OCI-LY1 (cell line): Measurements from ENCODE around the gene CCT8.

ENCODE experiments used
- H2AFZ ChIP-seq: fragments of 200-600 bp; sonication (generic), shearing (Covaris generic); 2 replicates; pipeline ENCODE4 v1.6.0; 2014; ENCODE audit warnings: antibody characterized with exemption, mild to moderate bottlenecking, low read length
- H3F3A ChIP-seq: fragments of 200-600 bp; sonication (generic), shearing (Covaris generic); 2 replicates; pipeline ENCODE4 v1.6.0; 2014; ENCODE audit warnings: mild to moderate bottlenecking, antibody characterized with exemption, low read length, moderate library complexity; ENCODE audit not compliant: insufficient read depth
- H3K27ac ChIP-seq: fragments of 200-600 bp; sonication (generic); 2 replicates; pipeline ENCODE4 v1.5.1; 2014; ENCODE audit warnings: low read length, mixed run types, mild to moderate bottlenecking, low read depth; ENCODE audit not compliant: poor library complexity, severe bottlenecking
- H3K27me3 ChIP-seq: fragments of 200-600 bp; sonication (generic); 2 replicates; pipeline ENCODE4 v1.6.0; 2014; ENCODE audit warnings: antibody characterized with exemption, mild to moderate bottlenecking, low read length, moderate library complexity; ENCODE audit not compliant: insufficient read depth
- H3K36me3 ChIP-seq: fragments of 200-600 bp; sonication (generic); 2 replicates; pipeline ENCODE4 v1.6.1; 2014; ENCODE audit warnings: mild to moderate bottlenecking, antibody characterized with exemption, low read length, moderate library complexity, mixed read lengths; ENCODE audit not compliant: insufficient read depth
- H3K4me1 ChIP-seq: fragments of 200-600 bp; sonication (generic); 2 replicates; pipeline ENCODE4 v1.5.1; 2014; ENCODE audit warnings: mild to moderate bottlenecking, low read length, moderate library complexity; ENCODE audit not compliant: insufficient read depth, severe bottlenecking
- H3K4me2 ChIP-seq: fragments of 200-600 bp; sonication (generic), shearing (Covaris generic); 2 replicates; pipeline ENCODE4 v1.6.1; 2014; ENCODE audit warnings: low read length
- H3K4me3 ChIP-seq: fragments of 200-600 bp; sonication (generic); 2 replicates; pipeline ENCODE4 v1.5.1; 2014; ENCODE audit warnings: low read length, low read depth, mild to moderate bottlenecking, mixed read lengths; ENCODE audit not compliant: poor library complexity, severe bottlenecking
- H3K79me2 ChIP-seq: fragments of 200-600 bp; shearing (Covaris generic); 2 replicates; pipeline ENCODE4 v1.6.1; 2016; ENCODE audit warnings: mixed run types, low read length, mixed read lengths; ENCODE audit not compliant: insufficient read depth
- H3K9ac ChIP-seq: fragments of 200-600 bp; sonication (generic), shearing (Covaris generic); 2 replicates; pipeline ENCODE4 v1.6.1; 2014; ENCODE audit warnings: mild to moderate bottlenecking, low read length, mixed read lengths
- H3K9me2 ChIP-seq: fragments of 200-600 bp; sonication (generic), shearing (Covaris generic); 2 replicates; pipeline ENCODE4 v1.6.1; 2014; ENCODE audit warnings: low read depth, mild to moderate bottlenecking, low read length, mixed read lengths
- H3K9me3 ChIP-seq: fragments of 200-600 bp; shearing (Covaris generic); 2 replicates; pipeline ENCODE4 v1.6.1; 2014; ENCODE audit warnings: low read length, mixed read lengths
- H4K20me1 ChIP-seq: fragments of 200-600 bp; sonication (generic), shearing (Covaris generic); 2 replicates; pipeline ENCODE4 v1.6.0; 2016; ENCODE audit warnings: mild to moderate bottlenecking, low read length; ENCODE audit not compliant: insufficient read depth
- EZH2 ChIP-seq: fragments of 200-600 bp; sonication (generic), shearing (Covaris generic); IDR thresholded peaks from 2 replicates; pipeline ENCODE4 v1.8.0; 2017; ENCODE audit warnings: borderline replicate concordance, mixed run types, mild to moderate bottlenecking, antibody characterized with exemption, low read length, moderate library complexity, mixed read lengths
- TF ChIP-seq, protein P1 (sequence below): fragments of 200-600 bp; sonication (generic), shearing (Covaris generic); IDR thresholded peaks from 2 replicates; pipeline ENCODE4 v1.5.1; 2017; ENCODE audit warnings: mild to moderate bottlenecking, antibody characterized with exemption, low read length, moderate library complexity, mixed read lengths

Gene CCT8

DNA sequence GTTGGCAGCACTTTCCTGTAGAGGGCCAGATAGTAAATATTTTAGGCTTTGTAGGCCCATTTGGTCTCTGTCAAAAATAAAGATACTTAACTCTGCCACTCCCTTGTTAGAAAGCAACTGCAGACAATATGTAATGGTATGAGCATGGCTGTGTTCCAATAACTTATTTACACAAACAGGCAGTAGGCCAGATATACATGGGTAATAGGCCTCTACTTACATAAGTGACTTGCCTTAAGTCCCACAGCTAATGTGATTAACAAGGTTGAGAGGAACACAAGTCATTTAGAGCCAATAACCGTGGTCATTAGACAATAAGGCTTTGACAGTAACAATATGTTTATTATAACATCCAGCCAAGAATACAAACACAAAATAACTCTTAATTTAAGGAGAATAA lies 17.4 kb downstream of the CCT8 start:
- Histone ChIP-seq H3K27me3 (no peaks in the 10 kb centered on the region), H4K20me1 (no peaks in the 10 kb centered on the region), H3K9me2 (no peaks in the 10 kb centered on the region), H3K4me2 (no peak overlapping the region), H3K36me3 (peaks cover 98% of the 10 kb centered on the region), H3K27ac (no peak overlapping the region), H3K79me2 (no peaks in the 10 kb centered on the region), H3F3A (peaks cover 5% of the 10 kb centered on the region; the same call in 1 of the 2 replicates), H2AFZ (no peak overlapping the region), H3K9ac (no peak overlapping the region), H3K9me3 (no peaks in the 10 kb centered on the region), H3K4me3 (no peak overlapping the region), H3K4me1 (no peaks in the 10 kb centered on the region)
- TF ChIP-seq EZH2, result no peak
- TF ChIP-seq, protein P1, sequence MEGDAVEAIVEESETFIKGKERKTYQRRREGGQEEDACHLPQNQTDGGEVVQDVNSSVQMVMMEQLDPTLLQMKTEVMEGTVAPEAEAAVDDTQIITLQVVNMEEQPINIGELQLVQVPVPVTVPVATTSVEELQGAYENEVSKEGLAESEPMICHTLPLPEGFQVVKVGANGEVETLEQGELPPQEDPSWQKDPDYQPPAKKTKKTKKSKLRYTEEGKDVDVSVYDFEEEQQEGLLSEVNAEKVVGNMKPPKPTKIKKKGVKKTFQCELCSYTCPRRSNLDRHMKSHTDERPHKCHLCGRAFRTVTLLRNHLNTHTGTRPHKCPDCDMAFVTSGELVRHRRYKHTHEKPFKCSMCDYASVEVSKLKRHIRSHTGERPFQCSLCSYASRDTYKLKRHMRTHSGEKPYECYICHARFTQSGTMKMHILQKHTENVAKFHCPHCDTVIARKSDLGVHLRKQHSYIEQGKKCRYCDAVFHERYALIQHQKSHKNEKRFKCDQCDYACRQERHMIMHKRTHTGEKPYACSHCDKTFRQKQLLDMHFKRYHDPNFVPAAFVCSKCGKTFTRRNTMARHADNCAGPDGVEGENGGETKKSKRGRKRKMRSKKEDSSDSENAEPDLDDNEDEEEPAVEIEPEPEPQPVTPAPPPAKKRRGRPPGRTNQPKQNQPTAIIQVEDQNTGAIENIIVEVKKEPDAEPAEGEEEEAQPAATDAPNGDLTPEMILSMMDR, result no peak

DNA sequence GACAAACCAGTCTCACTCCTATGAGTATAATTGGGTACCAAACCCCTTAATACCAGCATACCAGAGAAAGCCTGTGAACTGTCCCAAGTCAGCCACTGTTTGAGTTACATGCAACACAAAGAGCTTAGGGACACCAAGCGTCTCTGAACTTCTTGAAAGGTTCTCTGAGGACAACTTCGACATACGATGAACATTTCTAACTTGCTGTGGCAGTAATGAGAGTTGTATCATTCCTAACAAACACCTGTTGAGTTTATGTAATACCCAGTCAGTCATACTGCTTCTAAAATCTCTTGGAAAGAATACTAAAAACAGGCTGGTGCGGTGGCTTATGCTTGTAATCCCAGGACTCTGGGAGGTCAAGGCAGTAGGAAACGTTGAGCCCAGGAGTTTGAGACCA lies 18.4 kb downstream of the CCT8 start:
- Histone ChIP-seq H3K79me2 (no peaks in the 10 kb centered on the region), H4K20me1 (no peaks in the 10 kb centered on the region), H3K36me3 (peaks cover 98% of the 10 kb centered on the region), H3K4me3 (no peak overlapping the region), H3F3A (peaks cover 4% of the 10 kb centered on the region; the same call in 1 of the 2 replicates), H3K27me3 (no peaks in the 10 kb centered on the region), H3K27ac (no peak overlapping the region), H2AFZ (no peak overlapping the region), H3K9me2 (no peaks in the 10 kb centered on the region), H3K4me1 (no peaks in the 10 kb centered on the region), H3K4me2 (no peak overlapping the region), H3K9me3 (no peaks in the 10 kb centered on the region), H3K9ac (no peak overlapping the region)
- no peak for TF ChIP-seq EZH2
- TF ChIP-seq, protein P1, result no peak

DNA sequence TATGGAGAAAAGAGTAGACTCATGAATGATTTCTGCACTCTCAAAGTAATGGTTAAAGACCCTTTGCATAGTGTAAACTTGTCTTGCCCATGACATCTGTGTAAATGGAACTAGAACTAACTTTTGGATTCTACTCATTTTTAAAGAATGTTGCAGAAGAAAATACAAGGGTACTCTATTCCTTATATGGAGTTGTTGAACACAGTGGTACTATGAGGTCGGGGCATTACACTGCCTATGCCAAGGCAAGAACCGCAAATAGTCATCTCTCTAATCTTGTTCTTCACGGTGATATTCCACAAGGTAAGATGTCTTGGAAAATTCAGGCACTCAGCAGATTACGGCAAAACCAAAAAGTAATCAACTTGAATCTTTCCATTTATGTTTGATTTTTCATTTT lies 19.8 kb downstream of the CCT8 start:
- H3K9me2 ChIP-seq, result no peaks in the 10 kb centered on the region
- no peaks in the 10 kb centered on the region for H4K20me1 ChIP-seq
- H3F3A ChIP-seq, result no peaks in the 10 kb centered on the region; the same call in 1 of the 2 replicates
- peaks cover 98% of the 10 kb centered on the region for H3K36me3 ChIP-seq
- H3K4me2 ChIP-seq, result no peak overlapping the region
- H3K79me2 ChIP-seq, result no peaks in the 10 kb centered on the region
- no peaks in the 10 kb centered on the region for H3K27me3 ChIP-seq
- TF ChIP-seq EZH2, result no peak
- TF ChIP-seq, protein P1, result no peak
- no peak overlapping the region for H3K9ac ChIP-seq
- H2AFZ ChIP-seq, result no peak overlapping the region
- no peak overlapping the region for H3K4me3 ChIP-seq
- no peak overlapping the region for H3K27ac ChIP-seq
- H3K4me1 ChIP-seq, result no peaks in the 10 kb centered on the region
- H3K9me3 ChIP-seq, result no peaks in the 10 kb centered on the region
